HUDEP-2 (cell line): ENCODE measurements around the gene PGP.

Experiments used
- DNase-seq, 76 experiments: peaks; one replicate each; lab custom pipeline; 2025; ENCODE audit not compliant: unreplicated experiment in 76 of 76; lab: John Stamatoyannopoulos, UW

PGP gene

DNA sequence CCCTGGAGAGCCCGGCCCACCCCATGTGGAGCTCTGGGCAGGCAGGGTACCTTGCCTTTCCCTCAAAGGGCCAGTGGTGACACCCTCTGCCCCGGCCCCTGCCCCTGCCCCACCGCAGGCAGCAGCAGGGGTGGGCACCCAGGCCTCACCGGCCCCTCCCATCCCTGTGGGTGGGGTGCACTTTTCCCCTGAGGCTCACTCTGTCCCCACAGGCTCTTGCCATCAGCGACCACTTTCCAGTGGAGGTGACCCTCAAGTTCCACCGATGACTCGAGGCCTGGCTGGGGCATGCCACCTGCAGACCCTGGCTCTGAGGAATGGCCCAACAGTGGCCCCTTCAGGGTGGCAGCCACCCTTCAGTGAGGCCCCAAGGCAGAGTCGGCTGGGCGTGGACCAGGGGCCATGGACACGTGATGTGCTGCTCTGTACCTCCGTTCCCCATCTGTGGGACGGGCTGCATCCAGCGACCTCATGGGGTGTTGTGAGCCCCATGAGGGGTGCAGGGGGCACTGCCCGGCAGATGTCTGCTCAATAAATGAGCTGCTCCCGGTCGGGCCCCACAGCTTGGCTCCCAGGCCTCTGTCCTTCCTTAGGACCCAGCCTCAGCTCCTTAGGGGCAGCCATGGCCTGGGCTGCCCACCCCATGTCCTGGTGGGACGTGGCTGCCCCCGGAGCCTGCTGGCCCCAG, 23.7 kb upstream of the PGP start:
- DNase-seq = no peak

DNA sequence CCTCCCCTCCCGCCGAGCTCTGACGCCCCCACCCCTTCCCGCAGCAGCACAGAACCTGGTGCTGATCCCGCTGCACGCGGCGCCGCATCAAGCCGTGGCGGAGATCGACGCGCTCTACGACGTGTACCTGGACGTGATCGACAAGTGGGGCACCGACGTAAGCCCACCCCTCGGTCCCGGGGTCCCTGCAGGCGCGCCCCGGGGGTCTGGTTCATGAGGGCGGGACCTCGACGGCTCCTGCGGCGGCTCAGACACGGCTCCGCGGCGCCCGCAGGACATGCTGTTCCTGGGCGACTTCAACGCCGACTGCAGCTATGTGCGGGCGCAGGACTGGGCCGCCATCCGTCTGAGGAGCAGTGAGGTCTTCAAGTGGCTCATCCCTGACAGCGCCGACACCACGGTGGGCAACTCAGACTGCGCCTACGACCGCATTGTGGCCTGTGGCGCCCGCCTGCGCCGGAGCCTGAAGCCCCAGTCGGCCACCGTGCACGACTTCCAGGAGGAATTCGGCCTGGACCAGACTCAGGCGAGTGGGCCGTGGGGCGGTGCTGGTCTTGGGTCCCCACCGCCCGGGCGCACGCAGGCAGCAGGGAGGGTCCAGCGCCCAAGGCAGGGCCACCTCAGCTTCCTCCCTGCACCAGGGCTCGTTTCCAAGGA, 23.0 kb upstream of the PGP start:
- no peak for DNase-seq

DNA sequence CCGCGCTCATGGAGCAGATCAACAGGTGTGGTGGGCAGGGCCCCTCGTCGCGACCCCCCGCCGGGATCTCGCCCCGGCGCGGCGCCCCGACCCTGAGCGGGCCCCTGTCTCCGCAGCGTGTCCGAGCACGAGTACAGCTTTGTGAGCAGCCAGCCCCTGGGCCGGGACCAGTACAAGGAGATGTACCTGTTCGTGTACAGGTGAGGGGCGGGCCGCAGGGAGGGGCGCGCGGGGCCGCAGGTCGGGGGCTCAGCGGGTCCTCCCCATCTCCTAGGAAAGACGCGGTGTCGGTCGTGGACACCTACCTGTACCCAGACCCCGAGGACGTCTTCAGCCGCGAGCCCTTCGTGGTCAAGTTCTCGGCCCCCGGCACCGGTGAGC, 22.5 kb upstream of the PGP start:
- no peak for DNase-seq

DNA sequence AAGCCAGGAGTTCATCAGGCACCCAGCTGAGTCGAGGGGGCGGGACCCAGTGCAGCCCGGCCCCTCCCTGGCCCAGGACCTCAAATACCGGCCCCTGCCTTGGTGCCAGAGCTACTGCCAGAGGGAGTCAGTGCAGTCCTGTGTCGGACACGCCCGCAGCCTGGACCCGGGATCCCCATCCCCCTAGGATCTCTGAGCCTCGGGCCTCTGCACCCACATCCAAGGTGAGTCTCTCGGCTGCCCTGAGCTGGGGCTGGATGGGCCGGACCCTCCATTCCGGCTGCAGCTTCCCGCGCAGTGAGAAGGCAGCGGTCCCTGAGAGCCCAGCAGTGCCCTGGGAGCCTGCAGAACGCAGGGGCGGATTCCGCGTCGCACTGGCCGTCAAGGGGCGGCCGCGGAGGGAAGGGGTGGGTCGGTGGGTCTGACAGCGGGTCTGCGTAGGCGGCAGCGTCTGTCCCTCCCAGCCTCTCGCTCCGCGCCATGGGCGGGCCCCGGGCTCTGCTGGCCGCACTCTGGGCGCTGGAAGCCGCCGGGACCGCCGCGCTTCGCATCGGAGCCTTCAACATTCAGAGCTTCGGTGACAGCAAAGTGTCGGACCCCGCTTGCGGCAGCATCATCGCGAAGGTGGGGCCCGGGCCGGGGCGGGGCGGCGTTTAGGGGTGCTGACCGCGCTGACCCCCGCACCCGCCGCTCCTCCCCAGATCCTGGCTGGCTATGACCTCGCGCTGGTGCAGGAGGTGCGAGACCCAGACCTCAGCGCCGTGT, 21.9 kb upstream of the PGP start, which contains the start of gene DNASE1L2:
DNASE1L2 (plus strand) TSS at position 108 of the 765 bp plus-strand sequence; CDS start at position 481, 373 bp downstream.
- no peak for DNase-seq

DNA sequence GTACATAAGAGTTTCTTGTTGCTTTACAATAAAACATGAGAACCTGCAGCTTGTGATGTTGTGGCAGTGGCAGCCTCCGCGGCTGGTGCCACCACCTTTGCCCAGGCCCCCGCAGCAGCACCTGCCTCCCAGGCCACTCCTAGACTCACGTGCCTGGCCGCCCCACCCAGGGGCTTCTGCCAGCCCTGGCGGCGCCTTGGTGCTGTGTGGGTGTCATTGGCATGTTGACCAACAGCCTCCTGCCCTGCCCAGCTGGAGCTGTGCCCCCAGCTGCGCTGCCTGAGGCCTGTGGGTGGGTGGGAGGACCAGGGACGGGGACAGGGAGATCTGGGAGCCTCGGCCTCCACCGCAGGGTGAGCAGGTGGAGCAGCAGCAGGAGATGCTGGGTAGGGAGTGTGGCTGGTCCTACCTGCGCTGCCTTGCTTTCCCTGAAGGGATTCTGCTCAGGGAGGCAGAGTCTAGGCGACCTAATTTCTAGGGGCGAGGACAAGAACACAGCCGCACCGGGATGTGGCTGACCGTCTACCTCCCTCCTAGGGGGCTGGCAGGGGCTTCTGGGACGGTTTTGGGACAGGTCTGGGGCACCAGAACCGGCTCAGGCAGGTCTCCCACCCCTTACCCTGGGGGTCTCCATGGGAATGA, 21.2 kb upstream of the PGP start:
- DNase-seq = no peak

DNA sequence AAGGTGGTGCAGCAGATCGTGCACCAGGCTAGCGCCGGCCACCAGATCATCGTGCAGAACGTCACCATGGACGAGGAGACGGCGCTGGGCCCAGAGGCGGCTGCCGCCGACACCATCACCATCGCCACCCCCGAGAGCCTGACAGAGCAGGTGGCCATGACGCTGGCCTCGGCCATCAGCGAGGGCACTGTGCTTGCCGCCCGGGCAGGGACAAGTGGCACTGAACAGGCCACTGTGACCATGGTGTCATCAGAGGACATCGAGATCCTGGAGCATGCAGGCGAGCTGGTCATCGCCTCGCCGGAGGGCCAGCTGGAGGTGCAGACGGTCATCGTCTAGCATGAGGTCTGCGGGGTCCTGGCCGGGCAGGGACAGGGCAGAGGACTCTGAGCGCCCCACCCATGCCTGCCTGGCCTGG, 20.6 kb upstream of the PGP start:
- DNase-seq = no peak

DNA sequence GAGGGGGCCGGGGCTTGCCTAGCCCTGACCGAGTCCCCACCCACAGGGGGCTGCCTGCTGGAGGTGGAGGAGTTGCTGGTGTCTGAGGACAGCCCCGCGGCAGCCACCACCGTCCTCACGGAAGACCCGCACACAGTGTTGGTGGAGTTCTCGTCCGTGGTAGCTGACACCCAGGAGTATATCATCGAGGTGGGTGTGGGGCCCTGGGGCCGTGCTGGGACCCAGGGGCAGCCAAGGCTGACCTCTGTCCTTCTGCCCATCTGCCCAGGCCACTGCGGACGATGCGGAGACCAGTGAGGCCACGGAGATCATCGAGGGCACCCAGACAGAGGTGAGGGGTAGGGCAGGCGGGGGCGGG, 20.2 kb upstream of the PGP start:
- no peak for DNase-seq

DNA sequence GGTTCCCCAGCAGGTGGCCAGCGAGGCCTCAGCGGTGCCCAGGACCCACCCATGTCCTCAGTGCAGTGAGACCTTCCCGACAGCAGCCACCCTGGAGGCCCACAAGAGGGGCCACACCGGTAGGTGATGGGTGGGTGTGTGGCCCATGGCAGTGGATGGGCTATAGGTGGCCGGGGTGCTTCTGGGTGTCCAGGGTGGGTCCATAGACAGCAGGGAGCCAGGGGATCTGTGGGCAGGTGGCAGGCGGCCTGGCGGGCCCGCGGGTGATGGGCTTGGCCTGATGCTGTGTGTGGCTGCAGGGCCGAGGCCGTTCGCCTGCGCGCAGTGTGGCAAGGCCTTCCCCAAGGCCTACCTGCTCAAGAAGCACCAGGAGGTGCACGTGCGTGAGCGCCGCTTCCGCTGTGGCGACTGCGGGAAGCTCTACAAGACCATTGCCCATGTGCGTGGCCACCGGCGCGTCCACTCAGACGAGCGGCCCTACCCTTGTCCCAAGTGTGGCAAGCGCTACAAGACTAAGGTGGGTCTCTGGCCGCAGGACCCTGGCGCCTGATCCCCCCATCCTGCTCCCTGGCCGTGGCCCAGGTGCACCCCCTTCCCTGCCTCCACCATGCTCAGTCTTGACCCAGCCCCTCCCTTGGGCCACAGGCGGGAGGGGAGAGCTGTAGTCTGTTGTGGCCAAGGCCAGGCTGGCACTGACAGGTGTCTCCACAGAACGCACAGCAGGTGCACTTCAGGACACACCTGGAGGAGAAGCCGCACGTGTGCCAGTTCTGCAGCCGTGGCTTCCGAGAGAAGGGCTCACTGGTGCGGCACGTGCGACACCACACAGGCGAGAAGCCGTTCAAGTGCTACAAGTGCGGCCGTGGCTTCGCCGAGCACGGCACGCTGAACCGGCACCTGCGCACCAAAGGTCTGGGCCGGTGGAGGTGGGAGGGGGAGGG, 19.5 kb upstream of the PGP start:
- no peak for DNase-seq

DNA sequence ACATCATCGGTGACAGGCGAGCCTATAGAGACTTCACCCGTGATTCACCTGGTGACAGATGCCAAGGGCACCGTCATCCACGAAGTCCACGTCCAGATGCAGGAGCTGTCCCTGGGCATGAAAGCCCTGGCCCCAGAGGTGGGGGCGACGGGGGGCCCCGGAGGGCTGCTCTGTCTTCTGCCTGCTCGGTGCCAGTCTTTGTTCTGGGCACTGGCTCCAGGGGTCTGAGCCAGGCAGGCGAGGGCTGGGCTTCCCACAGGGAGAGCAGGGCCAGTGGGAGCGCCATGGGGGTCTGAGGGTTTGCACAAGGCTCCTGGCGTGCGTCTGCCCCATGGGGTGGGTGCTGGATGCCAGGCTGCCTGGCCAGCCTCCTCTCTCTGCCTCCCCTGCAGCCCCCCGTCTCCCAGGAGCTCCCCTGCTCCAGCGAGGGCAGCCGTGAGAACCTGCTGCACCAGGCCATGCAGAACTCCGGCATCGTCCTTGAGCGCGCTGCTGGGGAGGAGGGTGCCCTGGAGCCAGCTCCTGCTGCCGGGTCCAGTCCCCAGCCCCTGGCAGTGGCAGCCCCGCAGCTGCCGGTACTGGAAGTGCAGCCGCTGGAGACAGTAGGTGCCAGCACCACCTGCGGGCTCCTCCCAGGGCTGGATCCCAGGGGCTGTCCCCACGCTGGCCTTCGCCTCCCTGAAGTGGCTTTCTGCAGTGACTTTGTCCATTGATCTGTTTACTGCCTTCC, 18.6 kb upstream of the PGP start:
- no peak for DNase-seq

DNA sequence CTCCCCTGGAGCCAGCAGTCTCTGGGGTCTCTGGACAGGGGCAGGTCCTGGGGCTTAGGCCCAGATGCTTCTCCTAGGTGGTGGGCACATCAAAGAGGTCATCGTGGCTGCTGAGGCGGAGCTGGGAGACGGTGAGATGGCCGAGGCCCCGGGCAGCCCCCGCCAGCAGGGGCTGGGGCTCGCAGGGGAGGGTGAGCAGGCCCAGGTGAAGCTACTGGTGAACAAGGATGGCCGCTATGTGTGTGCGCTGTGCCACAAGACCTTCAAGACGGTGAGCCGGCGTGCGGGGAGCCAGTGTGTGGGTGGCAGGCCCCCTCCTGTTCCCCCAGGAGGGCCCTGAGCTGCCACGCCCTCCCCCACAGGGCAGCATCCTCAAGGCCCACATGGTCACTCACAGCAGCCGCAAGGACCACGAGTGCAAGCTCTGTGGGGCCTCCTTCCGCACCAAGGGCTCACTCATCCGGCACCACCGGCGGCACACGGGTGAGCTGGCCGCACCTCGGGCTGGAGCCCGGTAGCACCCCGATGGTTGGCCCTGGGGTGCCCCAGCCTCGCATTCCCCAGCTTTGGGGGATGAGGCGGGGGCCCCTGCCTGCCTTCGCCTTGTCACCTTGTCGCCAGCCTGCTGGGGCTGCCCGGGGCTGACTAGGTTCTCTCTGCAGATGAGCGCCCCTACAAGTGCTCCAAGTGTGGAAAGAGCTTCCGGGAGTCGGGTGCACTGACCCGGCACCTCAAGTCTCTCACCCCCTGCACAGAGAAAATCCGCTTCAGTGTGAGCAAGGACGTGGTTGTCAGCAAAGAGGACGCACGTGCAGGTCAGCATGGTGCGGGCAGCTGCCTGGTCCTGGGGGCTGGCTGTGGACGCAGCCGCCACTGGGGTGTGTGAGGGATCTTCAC, 17.7 kb upstream of the PGP start:
- no peak for DNase-seq

DNA sequence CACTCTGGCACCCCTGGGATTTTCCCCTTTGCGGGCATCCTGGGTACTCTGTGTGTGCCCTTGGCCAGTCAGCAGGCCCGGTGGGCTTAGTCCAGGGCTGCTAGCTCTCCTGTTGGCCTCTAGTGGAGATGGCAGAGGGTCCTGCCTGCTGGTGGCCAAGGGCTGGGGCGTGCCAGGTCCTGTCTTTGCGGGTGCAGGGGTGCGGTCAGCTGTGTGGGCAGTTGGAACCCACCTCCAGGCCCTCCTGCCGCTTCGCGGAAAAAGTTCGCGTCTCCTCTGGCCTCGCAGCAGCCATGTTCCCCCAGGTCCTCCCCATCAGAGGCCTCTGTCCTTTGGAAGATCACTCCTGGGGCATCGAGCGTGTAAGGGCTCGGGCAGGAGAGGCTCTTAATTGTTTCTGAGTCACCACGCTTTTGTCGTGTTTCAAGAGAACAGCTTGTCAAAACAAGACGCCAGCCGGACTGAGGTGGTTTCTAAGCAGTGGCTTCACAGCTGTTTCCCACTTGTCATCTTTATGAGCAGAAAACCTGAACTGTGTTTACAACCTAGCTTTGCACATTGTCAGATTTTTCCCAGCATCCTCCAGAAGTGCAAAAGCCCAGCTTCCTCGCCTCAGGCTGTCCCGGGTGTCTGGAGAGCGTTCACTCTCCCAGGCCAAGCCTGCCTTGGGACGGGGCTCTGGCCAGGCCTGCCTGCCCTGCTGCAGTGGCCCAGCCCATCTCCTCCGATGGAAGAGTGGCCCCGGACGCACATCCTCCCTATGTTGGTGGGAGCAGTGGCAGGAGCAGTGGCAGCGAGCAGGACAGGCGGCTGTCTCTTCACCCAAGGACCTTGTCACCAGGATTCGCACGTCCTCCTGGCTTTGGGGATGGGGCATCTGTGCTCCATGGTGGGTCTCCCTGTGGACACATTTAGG, 16.6 kb upstream of the PGP start:
- no peak for DNase-seq

DNA sequence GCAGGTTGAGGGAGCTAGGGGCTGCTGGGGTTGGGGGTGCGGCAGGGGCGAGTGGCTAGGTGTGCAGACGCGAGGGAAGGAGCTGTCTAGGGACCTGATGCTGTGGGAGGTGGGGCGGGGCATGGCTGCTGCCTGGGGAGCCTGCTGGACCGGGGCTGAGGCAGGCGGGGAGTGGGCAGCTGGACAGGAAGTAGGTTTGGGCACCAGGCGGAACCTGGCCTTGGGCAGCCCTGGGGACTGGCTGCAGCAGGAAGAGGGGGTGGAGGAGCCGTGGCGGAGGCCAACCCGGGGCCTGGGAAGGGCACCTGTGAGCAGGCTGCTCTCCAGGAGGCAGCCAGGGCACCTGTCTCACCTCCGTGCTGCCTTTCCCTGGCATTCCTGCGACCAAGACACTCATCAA, 15.7 kb upstream of the PGP start:
- DNase-seq = no peak

DNA sequence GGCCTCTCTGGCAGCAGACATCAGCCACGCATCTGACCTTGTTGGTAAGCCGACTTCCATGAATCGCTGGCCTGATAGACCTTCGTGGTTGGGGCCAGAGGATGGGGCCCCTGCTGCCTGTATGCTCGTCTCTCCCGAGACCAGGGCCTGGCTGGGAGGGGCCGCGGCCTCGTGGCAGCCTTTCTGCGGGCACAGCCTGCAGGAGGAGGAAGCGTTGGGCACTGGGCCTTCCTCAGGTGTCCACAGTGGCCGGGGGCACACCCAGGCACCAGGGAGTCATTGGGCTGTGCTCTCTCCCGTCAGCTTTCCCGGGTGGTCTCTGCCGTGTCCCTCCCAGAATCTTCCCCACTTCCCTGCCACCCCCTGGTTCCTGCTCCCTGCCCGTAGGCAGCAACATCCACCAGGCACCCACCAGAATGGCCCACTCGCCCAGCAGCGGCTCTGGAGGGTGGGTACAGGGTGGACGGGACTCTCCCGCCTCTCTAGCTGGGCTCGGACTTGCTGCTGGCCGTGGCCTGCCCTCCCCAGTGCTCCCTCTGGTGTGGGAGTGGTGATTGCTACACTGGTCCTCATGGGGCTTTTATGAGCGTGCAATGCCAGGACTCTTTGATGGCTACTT, 15.1 kb upstream of the PGP start:
- no peak for DNase-seq

DNA sequence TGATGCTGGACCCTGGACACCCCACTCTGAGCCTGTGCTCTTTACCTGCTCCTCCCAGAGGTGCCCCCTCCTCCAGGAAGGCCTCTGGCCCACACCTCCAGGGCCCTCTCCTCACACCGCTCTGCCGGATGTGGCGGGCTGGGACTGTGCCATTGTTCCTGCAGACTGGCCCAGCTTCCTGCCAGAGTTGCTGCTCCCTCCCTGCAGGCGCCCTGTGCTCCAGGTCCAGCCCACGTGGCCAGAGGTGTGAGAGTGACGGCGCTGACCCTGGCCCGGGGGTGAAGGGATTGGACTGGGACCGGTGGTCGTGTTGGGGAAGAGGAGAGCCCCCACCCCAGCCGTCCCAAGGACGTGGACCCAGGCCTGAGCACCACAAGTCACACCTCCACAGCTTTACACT, 14.5 kb upstream of the PGP start:
- DNase-seq = no peak

DNA sequence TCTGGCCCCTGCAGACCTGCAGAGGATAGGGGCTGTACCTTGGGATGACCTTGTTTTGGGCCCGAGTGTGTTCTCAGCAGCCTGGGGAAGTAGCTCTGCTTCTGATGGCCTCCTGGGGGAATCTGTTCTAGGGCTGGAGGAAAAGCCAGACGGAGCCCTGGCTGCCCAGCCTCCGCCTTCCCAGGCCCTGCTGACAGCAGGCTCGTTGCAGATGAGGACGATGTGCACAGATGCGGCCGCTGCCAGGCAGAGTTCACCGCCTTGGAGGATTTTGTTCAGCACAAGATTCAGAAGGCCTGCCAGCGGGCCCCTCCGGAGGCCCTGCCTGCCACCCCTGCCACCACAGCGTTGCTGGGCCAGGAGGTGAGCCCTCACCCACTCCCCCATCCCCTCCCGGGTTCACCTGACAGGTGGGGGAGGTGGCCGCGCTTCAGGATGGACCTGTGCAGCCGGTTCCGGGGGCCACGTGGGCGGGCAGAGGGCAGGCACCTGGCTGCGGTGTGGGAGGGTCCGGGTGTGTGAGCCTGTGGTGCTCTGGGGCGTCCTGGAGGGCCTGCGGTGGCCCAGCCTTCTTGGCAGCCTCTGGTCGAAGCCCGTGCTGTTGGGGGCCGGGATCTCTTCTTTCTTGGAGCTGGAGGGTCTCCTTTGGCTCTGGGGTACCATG, 13.7 kb upstream of the PGP start:
- no peak for DNase-seq

DNA sequence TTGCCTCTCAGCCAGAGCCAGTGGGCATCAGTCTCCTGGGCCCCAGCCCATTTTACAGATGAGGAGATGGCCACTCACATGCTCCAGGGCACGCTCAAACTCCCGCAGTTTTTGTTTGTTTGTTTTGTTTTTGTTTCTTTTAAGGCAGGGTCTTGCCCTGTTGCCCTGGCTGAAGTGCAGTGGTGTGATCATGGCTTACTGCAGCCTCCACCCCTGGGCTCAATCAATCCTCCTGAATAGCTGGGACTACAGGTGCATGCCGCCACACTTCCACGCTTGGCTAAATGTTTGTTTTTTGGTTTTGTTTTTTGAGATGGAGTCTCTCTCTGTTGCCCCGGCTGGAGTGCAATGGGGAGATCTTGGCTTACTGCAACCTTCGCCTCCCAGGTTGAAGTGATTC, 12.3 kb upstream of the PGP start:
- DNase-seq = no peak
